ENCODE results near the gene ZNF282. TPM values are rescaled to one million over a fixed set of nuclear protein-coding genes. Genes with fewer than 3 reads are reported as not detected.
A peak's percentile ranks its signal among the peaks of the same experiment; 100 is the strongest.
"Not testable (repeated sequence)": the region's sequence is repeated elsewhere in the genome, so short reads cannot be mapped to it uniquely, and the experiment has no call there.

The ZNF282 gene
- total and polyA plus RNA-seq, 7 experiments from 2014 or later = 0.83 to 36.7 (median 13.3) TPM

DNA sequence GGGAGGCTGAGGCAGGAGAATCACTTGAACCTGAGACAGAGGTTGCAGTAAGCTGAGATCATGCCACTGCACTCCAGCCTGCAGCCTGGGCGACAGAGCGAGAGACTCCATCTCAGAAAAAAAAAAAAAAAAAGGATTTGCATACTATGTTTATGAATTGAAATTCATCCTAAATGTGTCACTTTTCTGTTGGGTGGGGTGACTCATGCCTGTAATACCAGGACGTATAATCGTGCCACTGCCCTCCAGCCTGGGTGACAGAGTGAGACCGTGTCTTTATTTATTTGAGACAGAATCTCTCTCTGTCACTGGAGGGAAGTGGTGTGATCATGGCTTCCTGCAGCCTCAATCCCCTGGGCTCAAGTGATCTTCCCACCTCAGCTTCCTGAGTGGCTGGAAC, 49.9 kb downstream of the ZNF282 start:
- peaks cover 4 to 18% (median 7%) of the 10 kb centered on the region in 5 donors for H3K36me3 Mint-ChIP-seq
- H3K27me3 ChIP-seq (ENCODE audit: control insufficient read depth in 2 of 2, insufficient read depth in 2 of 2, low read length in 2 of 2) = no peaks in the 10 kb centered on the region
- peak overlapping the region in 4 of 9 donors; percentile 55 to 69 (median 56) for H3K27ac Mint-ChIP-seq
- peaks cover 8 to 15% of the 10 kb centered on the region in 2 donors for H3K4me1 ChIP-seq (ENCODE audit: control insufficient read depth in 2 of 2, insufficient read depth in 2 of 2, low read length in 2 of 2)
- intact Hi-C loops (cut with micrococcal nuclease) = no loop called here
- no peak overlapping the region for H3K27ac ChIP-seq (ENCODE audit: low read depth, low read length)
- H3K27me3 Mint-ChIP-seq = no peaks in the 10 kb centered on the region
- H3K4me1 Mint-ChIP-seq = peaks cover 28 to 64% (median 55%) of the 10 kb centered on the region in 7 donors
- ChIA-PET CTCF (no interaction called here), POLR2A (no interaction called here)
- peaks cover 0 to 5% (median 4%) of the 10 kb centered on the region in 3 experiments for H3K36me3 ChIP-seq (ENCODE audit: control insufficient read depth in 2 of 3, insufficient read depth in 3 of 3, low read length in 3 of 3)
- DNase-seq = peak in 1 of 9 donors; percentile 36
- peak overlapping the region in 1 of 10 donors; percentile 22 for H3K4me3 Mint-ChIP-seq
- no peaks in the 10 kb centered on the region for H3K9me3 ChIP-seq (ENCODE audit: control insufficient read depth in 2 of 3, low read length in 3 of 3)
- no peak overlapping the region for H3K4me3 ChIP-seq (ENCODE audit: low read length)
- peaks cover 0 to 5% (median 0%) of the 10 kb centered on the region in 11 donors for H3K9me3 Mint-ChIP-seq
- ATAC-seq = no peak

- no peak for ATAC-seq
- CTCF ChIA-PET = no interaction called here
- Mint-ChIP-seq H3K4me1 (peaks cover 24 to 59% (median 50%) of the 10 kb centered on the region in 7 donors), H3K36me3 (peaks cover 4 to 20% (median 8%) of the 10 kb centered on the region in 5 donors), H3K27me3 (no peaks in the 10 kb centered on the region), H3K4me3 (peak overlapping the region in 1 of 10 donors; percentile 22), H3K9me3 (peaks cover 0 to 5% (median 0%) of the 10 kb centered on the region in 11 donors), H3K27ac (peak overlapping the region in 5 of 9 donors; percentile 13 to 79 (median 55))
- Histone ChIP-seq H3K9me3 (ENCODE audit: control insufficient read depth in 2 of 3, low read length in 3 of 3) (no peaks in the 10 kb centered on the region), H3K27ac (ENCODE audit: low read depth, low read length) (no peak overlapping the region), H3K36me3 (ENCODE audit: control insufficient read depth in 2 of 3, insufficient read depth in 3 of 3, low read length in 3 of 3) (peaks cover 0 to 9% (median 5%) of the 10 kb centered on the region in 3 experiments), H3K4me1 (ENCODE audit: control insufficient read depth in 2 of 2, insufficient read depth in 2 of 2, low read length in 2 of 2) (peaks cover 3 to 10% of the 10 kb centered on the region in 2 donors), H3K27me3 (ENCODE audit: control insufficient read depth in 2 of 2, insufficient read depth in 2 of 2, low read length in 2 of 2) (no peaks in the 10 kb centered on the region), H3K4me3 (ENCODE audit: low read length) (no peak overlapping the region)
- no peak for DNase-seq
- intact Hi-C loops (cut with micrococcal nuclease) = no loop called here
- POLR2A ChIA-PET = interaction anchor here (0.6 kb wide), 1 partner anchor 176 kb away, joined by 3 read pairs; no protein-coding TSS in a partner anchor
These were observed 50.4 kb downstream of the ZNF282 start for GRCh38 chr7:149245744-149246143.

- CTCF ChIA-PET = interaction anchor here (0.6 kb wide), 1 partner anchor 159 kb away, joined by 5 read pairs; no protein-coding TSS in a partner anchor
- Histone ChIP-seq H3K4me1 (ENCODE audit: control insufficient read depth in 2 of 2, insufficient read depth in 2 of 2, low read length in 2 of 2) (no peaks in the 10 kb centered on the region), H3K4me3 (ENCODE audit: low read length) (no peak overlapping the region), H3K27me3 (ENCODE audit: control insufficient read depth in 2 of 2, insufficient read depth in 2 of 2, low read length in 2 of 2) (no peaks in the 10 kb centered on the region), H3K9me3 (ENCODE audit: control insufficient read depth in 2 of 3, low read length in 3 of 3) (no peaks in the 10 kb centered on the region), H3K36me3 (ENCODE audit: control insufficient read depth in 2 of 3, insufficient read depth in 3 of 3, low read length in 3 of 3) (peaks cover 5 to 36% (median 12%) of the 10 kb centered on the region in 3 experiments), H3K27ac (ENCODE audit: low read depth, low read length) (no peak overlapping the region)
- peaks cover 2 to 28% (median 8%) of the 10 kb centered on the region in 5 donors for H3K36me3 Mint-ChIP-seq
- DNase-seq = peak in 1 of 9 donors; percentile 33
- peak overlapping the region in 7 of 9 donors; percentile 18 to 66 (median 48) for H3K27ac Mint-ChIP-seq
- no peak for ATAC-seq
- POLR2A ChIA-PET = interaction anchor here (0.6 to 1.3 kb wide), 2 partner anchors 13 to 54 kb away, joined by 4 to 5 read pairs; partner anchors contain the start of gene ZNF783
- no peak overlapping the region for H3K4me3 Mint-ChIP-seq
- H3K4me1 Mint-ChIP-seq = peaks cover 12 to 39% (median 32%) of the 10 kb centered on the region in 7 donors
- no peaks in the 10 kb centered on the region for H3K9me3 Mint-ChIP-seq
- intact Hi-C loops (cut with micrococcal nuclease) = no loop called here
- H3K27me3 Mint-ChIP-seq = no peaks in the 10 kb centered on the region
These were observed 53.4 kb downstream of the ZNF282 start for GRCh38 chr7:149248777-149249176.

DNA sequence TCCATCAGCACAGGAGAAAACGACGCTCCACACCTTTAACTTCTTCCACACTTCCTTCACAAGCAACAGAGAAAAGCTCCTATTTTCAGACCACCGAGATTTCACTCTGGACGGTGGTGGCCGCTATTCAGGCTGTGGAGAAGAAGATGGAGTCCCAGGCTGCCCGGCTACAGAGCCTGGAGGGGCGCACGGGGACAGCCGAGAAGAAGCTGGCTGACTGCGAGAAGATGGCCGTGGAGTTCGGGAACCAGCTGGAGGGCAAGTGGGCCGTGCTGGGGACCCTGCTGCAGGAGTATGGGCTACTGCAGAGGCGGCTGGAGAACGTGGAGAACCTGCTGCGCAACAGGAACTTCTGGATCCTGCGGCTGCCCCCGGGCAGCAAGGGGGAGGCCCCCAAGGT, 54.8 kb downstream of the ZNF282 start:
- H3K4me1 Mint-ChIP-seq = peaks cover 10 to 32% (median 25%) of the 10 kb centered on the region in 7 donors
- CTCF ChIA-PET = interaction anchor here (0.9 kb wide), 1 partner anchor 60 kb away, joined by 3 read pairs; no protein-coding TSS in a partner anchor

DNA sequence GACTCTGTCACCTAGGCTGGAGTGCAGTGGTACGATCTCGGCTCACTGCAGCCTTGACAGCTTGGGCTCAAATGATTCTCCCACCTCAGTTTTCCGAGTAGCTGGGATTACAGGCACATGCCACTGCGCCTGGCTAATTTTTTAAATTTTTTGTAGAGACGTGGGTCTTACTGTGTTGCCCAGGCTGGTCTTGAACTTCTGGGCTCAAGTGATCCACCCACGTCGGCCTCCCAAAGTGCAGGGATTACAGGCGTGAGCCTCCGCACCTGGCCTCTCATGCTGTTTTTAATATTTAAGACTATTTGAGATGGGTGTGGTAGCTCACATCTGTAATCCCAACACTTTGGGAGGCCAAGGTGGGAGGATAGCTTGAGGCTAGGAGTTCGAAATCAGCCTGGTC, 56.2 kb downstream of the ZNF282 start:
- H3K9me3 Mint-ChIP-seq; H3K27me3 ChIP-seq (ENCODE audit: control insufficient read depth in 2 of 2, insufficient read depth in 2 of 2, low read length in 2 of 2); H3K4me3 Mint-ChIP-seq; intact Hi-C loops (cut with micrococcal nuclease); H3K27me3 Mint-ChIP-seq; DNase-seq; H3K9me3 ChIP-seq (ENCODE audit: control insufficient read depth in 2 of 3, low read length in 3 of 3); ATAC-seq; H3K4me1 ChIP-seq (ENCODE audit: control insufficient read depth in 2 of 2, insufficient read depth in 2 of 2, low read length in 2 of 2); H3K27ac Mint-ChIP-seq; H3K4me3 ChIP-seq (ENCODE audit: low read length); H3K27ac ChIP-seq (ENCODE audit: low read depth, low read length): not testable (repeated sequence)
- H3K36me3 ChIP-seq (ENCODE audit: control insufficient read depth in 2 of 3, insufficient read depth in 3 of 3, low read length in 3 of 3) = peaks cover 5 to 56% (median 15%) of the 10 kb centered on the region in 3 experiments
- peaks cover 3 to 37% (median 8%) of the 10 kb centered on the region in 5 donors for H3K36me3 Mint-ChIP-seq
- ChIA-PET POLR2A (interaction anchor here (0.9 kb wide), 1 partner anchor 55 kb away, joined by 3 read pairs; no protein-coding TSS in a partner anchor), CTCF (interaction anchor here (0.7 to 1.8 kb wide), 2 partner anchors 10 to 51 kb away, joined by 4 to 11 read pairs; partner anchors contain the start of gene ZNF783)
- peaks cover 6 to 22% (median 15%) of the 10 kb centered on the region in 7 donors for H3K4me1 Mint-ChIP-seq

More for the DNA sequence above, 54.8 kb downstream of the ZNF282 start:
- ATAC-seq; H3K27me3 ChIP-seq (ENCODE audit: control insufficient read depth in 2 of 2, insufficient read depth in 2 of 2, low read length in 2 of 2); POLR2A ChIA-PET; H3K4me1 ChIP-seq (ENCODE audit: control insufficient read depth in 2 of 2, insufficient read depth in 2 of 2, low read length in 2 of 2); H3K27ac Mint-ChIP-seq; H3K27ac ChIP-seq (ENCODE audit: low read depth, low read length); H3K4me3 ChIP-seq (ENCODE audit: low read length); H3K27me3 Mint-ChIP-seq; H3K4me3 Mint-ChIP-seq; DNase-seq; intact Hi-C loops (cut with micrococcal nuclease); H3K9me3 Mint-ChIP-seq; H3K9me3 ChIP-seq (ENCODE audit: control insufficient read depth in 2 of 3, low read length in 3 of 3): not testable (repeated sequence)
- H3K36me3 ChIP-seq (ENCODE audit: control insufficient read depth in 2 of 3, insufficient read depth in 3 of 3, low read length in 3 of 3) = peaks cover 5 to 49% (median 15%) of the 10 kb centered on the region in 3 experiments
- H3K36me3 Mint-ChIP-seq = peaks cover 3 to 33% (median 8%) of the 10 kb centered on the region in 5 donors

DNA sequence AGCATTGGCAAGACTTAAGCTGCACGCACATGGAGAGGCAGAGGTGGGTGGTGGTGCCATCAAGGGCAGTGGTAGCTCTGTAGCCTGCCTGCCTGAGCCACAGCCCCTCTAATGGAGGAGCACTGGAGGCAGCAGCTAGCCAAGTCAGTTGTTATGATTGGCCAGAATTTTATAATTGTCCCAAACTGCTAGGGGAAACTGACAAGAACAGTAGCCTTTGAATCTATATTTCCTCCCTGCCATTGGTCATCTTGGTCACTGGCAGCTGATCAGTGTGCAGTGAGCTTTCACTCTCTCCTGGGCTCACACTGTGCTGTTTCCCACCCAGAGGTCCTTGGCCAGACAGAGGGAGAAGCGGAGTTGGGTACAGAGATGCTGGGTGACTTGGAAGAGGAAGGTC, 57.0 kb downstream of the ZNF282 start:
- Mint-ChIP-seq H3K4me3 (no peak overlapping the region), H3K27me3 (no peaks in the 10 kb centered on the region), H3K27ac (no peak overlapping the region), H3K9me3 (no peaks in the 10 kb centered on the region), H3K36me3 (peaks cover 3 to 37% (median 8%) of the 10 kb centered on the region in 5 donors), H3K4me1 (peaks cover 6 to 20% (median 15%) of the 10 kb centered on the region in 7 donors)
- no peaks in the 10 kb centered on the region for H3K9me3 ChIP-seq (ENCODE audit: control insufficient read depth in 2 of 3, low read length in 3 of 3)
- no peaks in the 10 kb centered on the region for H3K27me3 ChIP-seq (ENCODE audit: control insufficient read depth in 2 of 2, insufficient read depth in 2 of 2, low read length in 2 of 2)
- DNase-seq = no peak
- ChIA-PET CTCF (interaction anchor here (0.5 to 1.8 kb wide), 2 partner anchors 10 to 279 kb away, joined by 4 to 11 read pairs; partner anchors contain the start of gene ZNF783), POLR2A (interaction anchor here (1.0 kb wide), 1 partner anchor 10 kb away, joined by 6 read pairs; the partner anchor contains the start of gene ZNF783)
- ATAC-seq = no peak
- H3K36me3 ChIP-seq (ENCODE audit: control insufficient read depth in 2 of 3, insufficient read depth in 3 of 3, low read length in 3 of 3) = peaks cover 5 to 56% (median 15%) of the 10 kb centered on the region in 3 experiments
- H3K27ac ChIP-seq (ENCODE audit: low read depth, low read length) = no peak overlapping the region
- intact Hi-C loops (cut with micrococcal nuclease) = no loop called here
- no peaks in the 10 kb centered on the region for H3K4me1 ChIP-seq (ENCODE audit: control insufficient read depth in 2 of 2, insufficient read depth in 2 of 2, low read length in 2 of 2)
- no peak overlapping the region for H3K4me3 ChIP-seq (ENCODE audit: low read length)
